ENCODE results near the gene OR1J4. TPM values are rescaled to one million over a fixed set of nuclear protein-coding genes. Genes with fewer than 3 reads are reported as not detected.
"Not testable (repeated sequence)": the region's sequence is repeated elsewhere in the genome, so short reads cannot be mapped to it uniquely, and the experiment has no call there.

The OR1J4 gene
- polyA plus RNA-seq, 3 donors from 2014 or later: not detected

- not testable (repeated sequence) for DNase-seq
Measured at GRCh38 chr9:122537066-122537465, 18.1 kb downstream of the OR1J4 start.

GRCh38 chr9:122538757-122539156 is 19.8 kb downstream of the OR1J4 start:
- Mint-ChIP-seq H3K36me3 (no peaks in the 10 kb centered on the region), H3K27me3 (ENCODE audit: low read depth in 3 of 3) (peaks cover 0 to 7% (median 4%) of the 10 kb centered on the region in 3 donors), H3K27ac (no peak overlapping the region), H3K4me3 (no peak overlapping the region), H3K4me1 (no peaks in the 10 kb centered on the region), H3K9me3 (no peaks in the 10 kb centered on the region)
- DNase-seq: no peak

More at GRCh38 chr9:122537066-122537465, 18.1 kb downstream of the OR1J4 start:
- not testable (repeated sequence) for H3K4me3 Mint-ChIP-seq; H3K9me3 Mint-ChIP-seq; H3K4me1 Mint-ChIP-seq; H3K27ac Mint-ChIP-seq; H3K36me3 Mint-ChIP-seq; H3K27me3 Mint-ChIP-seq (ENCODE audit: low read depth in 3 of 3)

GRCh38 chr9:122546196-122546595 is 27.3 kb downstream of the OR1J4 start:
- Mint-ChIP-seq H3K4me1 (no peaks in the 10 kb centered on the region), H3K9me3 (no peaks in the 10 kb centered on the region), H3K27ac (no peak overlapping the region), H3K27me3 (ENCODE audit: low read depth in 3 of 3) (peaks cover 0 to 17% (median 12%) of the 10 kb centered on the region in 3 donors), H3K36me3 (no peaks in the 10 kb centered on the region), H3K4me3 (no peak overlapping the region)
- no peak for DNase-seq

GRCh38 chr9:122551371-122551770 is 32.4 kb downstream of the OR1J4 start:
- H3K36me3 Mint-ChIP-seq: no peaks in the 10 kb centered on the region
- DNase-seq: no peak
- H3K27ac Mint-ChIP-seq: no peak overlapping the region
- peaks cover 1 to 21% (median 6%) of the 10 kb centered on the region in 3 donors for H3K27me3 Mint-ChIP-seq (ENCODE audit: low read depth in 3 of 3)
- H3K4me3 Mint-ChIP-seq: no peak overlapping the region
- H3K9me3 Mint-ChIP-seq: peaks cover 0 to 1% (median 0%) of the 10 kb centered on the region in 6 donors
- H3K4me1 Mint-ChIP-seq: no peaks in the 10 kb centered on the region

GRCh38 chr9:122552812-122553211 is 33.9 kb downstream of the OR1J4 start, which contains the start of gene OR1N2:
Gene OR1N2, plus strand, starts transcription at chr9:122553112. Its CDS starts 100 bp downstream, at chr9:122553212.
- Mint-ChIP-seq H3K36me3 (no peaks in the 10 kb centered on the region), H3K27me3 (ENCODE audit: low read depth in 3 of 3) (peaks cover 1 to 15% (median 6%) of the 10 kb centered on the region in 3 donors), H3K9me3 (peaks cover 0 to 1% (median 0%) of the 10 kb centered on the region in 6 donors), H3K4me1 (no peaks in the 10 kb centered on the region), H3K4me3 (no peak within 1 kb of the TSS), H3K27ac (no peak within 1 kb of the TSS)
- DNase-seq: no peak

- H3K9me3 Mint-ChIP-seq: peaks cover 0 to 6% (median 5%) of the 10 kb centered on the region in 6 donors
- peaks cover 0 to 10% (median 6%) of the 10 kb centered on the region in 3 donors for H3K27me3 Mint-ChIP-seq (ENCODE audit: low read depth in 3 of 3)
- no peak overlapping the region for H3K4me3 Mint-ChIP-seq
- no peak overlapping the region for H3K27ac Mint-ChIP-seq
- H3K4me1 Mint-ChIP-seq: no peaks in the 10 kb centered on the region
- DNase-seq: no peak
- peaks cover 0 to 4% (median 0%) of the 10 kb centered on the region in 3 donors for H3K36me3 Mint-ChIP-seq
Measured at GRCh38 chr9:122561446-122561845, 42.5 kb downstream of the OR1J4 start.

- Mint-ChIP-seq H3K36me3 (peaks cover 0 to 4% (median 0%) of the 10 kb centered on the region in 3 donors), H3K27ac (no peak overlapping the region), H3K4me1 (no peaks in the 10 kb centered on the region), H3K9me3 (peaks cover 0 to 6% (median 5%) of the 10 kb centered on the region in 6 donors), H3K4me3 (no peak overlapping the region), H3K27me3 (ENCODE audit: low read depth in 3 of 3) (peaks cover 0 to 10% (median 6%) of the 10 kb centered on the region in 3 donors)
- no peak for DNase-seq
Measured at GRCh38 chr9:122562134-122562760, 43.3 kb downstream of the OR1J4 start.

GRCh38 chr9:122567901-122568300 is 49.0 kb downstream of the OR1J4 start:
- Mint-ChIP-seq H3K27me3 (ENCODE audit: low read depth in 3 of 3) (peaks cover 0 to 7% (median 3%) of the 10 kb centered on the region in 3 donors), H3K9me3 (peaks cover 0 to 6% (median 0%) of the 10 kb centered on the region in 6 donors), H3K36me3 (no peaks in the 10 kb centered on the region), H3K27ac (no peak overlapping the region), H3K4me1 (no peaks in the 10 kb centered on the region), H3K4me3 (no peak overlapping the region)
- no peak for DNase-seq

Other genes with a start within 250 kb of the OR1J4 start
- 1 to 10 TPM; 1.8 to 5.4 (median 2.0) TPM for gene PTGS1, start 148.1 kb upstream of the OR1J4 start, polyA plus RNA-seq
- gene OR1J1, start 41.2 kb upstream of the OR1J4 start, polyA plus RNA-seq: not detected
- gene OR1J2, start 8.3 kb upstream of the OR1J4 start, polyA plus RNA-seq: not detected
- gene OR1N1, start 8.2 kb downstream of the OR1J4 start, polyA plus RNA-seq: not detected
- gene OR1N2, start 34.0 kb downstream of the OR1J4 start, polyA plus RNA-seq: not detected
- under 1 TPM in 2 of 3 donors, not detected in 1; 0.11 to 0.64 TPM for gene OR1L8, start 64.2 kb downstream of the OR1J4 start, polyA plus RNA-seq
- not detected for gene OR1Q1, start 95.6 kb downstream of the OR1J4 start, polyA plus RNA-seq
- gene OR1B1, start 138.5 kb downstream of the OR1J4 start, polyA plus RNA-seq: not detected
- not detected for gene OR1L1, start 142.6 kb downstream of the OR1J4 start, polyA plus RNA-seq
- not detected for gene OR1L3, start 156.0 kb downstream of the OR1J4 start, polyA plus RNA-seq
- not detected for gene OR1L4, start 204.8 kb downstream of the OR1J4 start, polyA plus RNA-seq
- gene OR1L6, start 223.2 kb downstream of the OR1J4 start, polyA plus RNA-seq: not detected

All from immature natural killer cell (primary cell).